ENCODE data around the gene TH.
"Not testable (repeated sequence)": the region's sequence is repeated elsewhere in the genome, so short reads cannot be mapped to it uniquely, and the experiment has no call there.

The TH gene

DNA sequence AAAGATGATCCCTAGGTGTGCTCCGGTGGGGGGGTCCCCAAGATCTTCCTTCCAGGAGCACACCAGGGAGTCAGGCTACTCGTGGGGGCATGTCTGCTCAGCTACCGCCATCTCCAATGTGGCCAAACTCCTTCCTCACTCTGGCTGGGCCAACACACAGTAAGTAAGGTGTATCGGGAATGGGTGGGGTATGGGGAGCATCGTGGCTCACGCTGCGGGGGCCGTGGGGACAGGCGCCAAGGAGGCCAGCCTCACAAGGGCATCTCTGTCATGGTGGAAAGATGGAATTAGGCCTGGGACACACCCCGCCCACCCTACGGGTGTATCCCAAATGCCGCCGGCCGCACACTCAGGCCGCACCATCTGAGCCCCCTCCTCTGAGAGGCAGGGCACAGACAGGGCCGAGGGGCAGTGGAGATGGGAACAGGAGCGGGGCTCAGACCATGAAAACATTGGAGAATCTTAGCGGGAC, 40.7 kb downstream of the TH start:
- no peak for DNase-seq (ENCODE audit: low read depth in 2 of 2)

DNA sequence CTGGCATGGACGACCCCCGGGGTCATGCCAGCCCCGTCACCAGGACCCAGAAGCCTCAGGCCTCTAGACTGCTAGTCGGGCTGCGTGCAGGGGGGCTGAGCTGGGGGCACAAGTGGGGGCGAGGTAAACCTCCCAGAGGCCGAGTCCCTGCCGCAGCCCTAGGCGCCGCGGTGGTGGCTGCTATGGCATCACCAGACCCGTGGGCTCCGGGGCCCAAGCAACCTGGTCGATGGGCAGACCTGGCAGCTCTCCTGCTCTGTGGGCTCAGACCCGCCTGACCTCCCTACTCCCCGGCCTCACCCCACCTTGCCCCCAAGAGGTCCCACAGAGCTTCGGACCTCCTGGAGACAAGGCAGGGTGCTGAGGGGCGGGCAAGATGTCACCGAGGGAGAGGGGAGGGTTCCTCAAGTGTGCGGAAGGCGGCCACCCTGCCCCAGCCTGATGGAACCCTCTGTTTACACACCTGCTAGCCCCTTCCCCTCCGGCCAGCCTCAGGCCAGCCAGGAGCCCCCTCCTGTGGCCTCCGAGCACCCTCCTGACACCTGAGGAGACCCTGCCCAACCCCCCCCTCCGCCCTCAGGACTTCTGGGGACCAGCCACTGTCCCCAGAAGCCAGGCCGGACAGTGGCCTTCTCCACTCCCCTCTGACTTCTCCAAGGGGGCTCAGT, 41.8 kb downstream of the TH start:
- no peak for DNase-seq (ENCODE audit: low read depth in 2 of 2)

GRCh38 chr11:2129308-2129698, 42.3 kb downstream of the TH start:
- DNase-seq (ENCODE audit: low read depth in 2 of 2) = no peak

- DNase-seq (ENCODE audit: low read depth in 2 of 2) = no peak
Observed at GRCh38 chr11:2128511-2129307, 42.9 kb downstream of the TH start.

GRCh38 chr11:2128130-2128510, 43.5 kb downstream of the TH start:
- no peak for DNase-seq (ENCODE audit: low read depth in 2 of 2)

- DNase-seq (ENCODE audit: low read depth in 2 of 2) = no peak
Observed at GRCh38 chr11:2127482-2128129, 44.0 kb downstream of the TH start.

- no peak for DNase-seq (ENCODE audit: low read depth in 2 of 2)
Observed at GRCh38 chr11:2126520-2127085, 45.0 kb downstream of the TH start.

DNA sequence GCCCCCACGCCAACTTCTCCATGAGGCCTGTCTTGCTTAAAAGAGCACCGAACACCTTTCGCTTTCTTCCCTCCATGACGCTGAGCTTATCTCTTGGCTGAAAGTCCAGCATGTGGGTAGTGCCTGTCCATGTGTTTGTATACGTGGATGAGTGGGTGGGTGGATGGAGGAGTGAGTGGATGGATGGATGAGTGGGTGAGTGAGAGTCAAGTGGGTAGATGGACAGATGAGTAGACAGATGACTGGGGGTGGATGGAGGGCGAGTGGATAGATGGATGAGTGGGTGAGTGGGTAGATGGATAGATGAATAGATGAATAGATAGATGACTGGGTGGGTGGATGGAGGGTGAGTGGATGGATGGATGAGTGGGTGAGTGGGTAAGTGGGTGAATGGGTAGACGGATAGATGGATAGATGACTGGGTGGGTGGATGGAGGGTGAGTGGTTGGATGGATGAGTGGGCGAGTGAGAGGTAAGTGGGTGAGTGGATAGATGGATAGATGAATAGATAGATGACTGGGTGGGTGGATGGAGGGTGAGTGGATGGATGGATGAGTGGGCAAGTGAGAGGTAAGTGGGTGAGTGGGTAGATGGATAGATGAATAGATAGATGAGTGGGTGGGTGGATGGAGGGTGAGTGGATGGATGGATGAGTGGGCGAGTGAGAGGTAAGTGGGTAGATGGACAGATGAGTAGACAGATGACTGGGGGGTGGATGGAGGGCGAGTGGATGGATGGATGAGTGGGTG, 46.7 kb downstream of the TH start:
- DNase-seq (ENCODE audit: low read depth in 2 of 2) = not testable (repeated sequence)

DNA sequence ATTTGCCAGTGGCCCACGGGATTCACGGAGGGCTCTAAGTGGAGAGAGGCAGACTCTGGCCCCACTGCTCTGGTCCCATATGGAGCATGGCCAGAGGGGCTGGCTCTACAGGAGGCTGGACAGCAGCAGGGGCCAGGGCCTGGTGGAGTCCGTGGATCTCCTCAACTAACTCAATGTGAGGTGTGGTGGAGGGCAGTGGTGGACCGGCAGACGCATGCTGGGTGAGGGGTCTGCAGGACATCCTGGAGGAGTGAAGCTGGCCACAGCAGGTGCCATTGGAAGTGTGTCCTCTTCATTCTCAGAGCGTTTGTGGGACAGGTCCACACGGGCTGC, 48.0 kb downstream of the TH start:
- DNase-seq (ENCODE audit: low read depth in 2 of 2) = no peak

DNA sequence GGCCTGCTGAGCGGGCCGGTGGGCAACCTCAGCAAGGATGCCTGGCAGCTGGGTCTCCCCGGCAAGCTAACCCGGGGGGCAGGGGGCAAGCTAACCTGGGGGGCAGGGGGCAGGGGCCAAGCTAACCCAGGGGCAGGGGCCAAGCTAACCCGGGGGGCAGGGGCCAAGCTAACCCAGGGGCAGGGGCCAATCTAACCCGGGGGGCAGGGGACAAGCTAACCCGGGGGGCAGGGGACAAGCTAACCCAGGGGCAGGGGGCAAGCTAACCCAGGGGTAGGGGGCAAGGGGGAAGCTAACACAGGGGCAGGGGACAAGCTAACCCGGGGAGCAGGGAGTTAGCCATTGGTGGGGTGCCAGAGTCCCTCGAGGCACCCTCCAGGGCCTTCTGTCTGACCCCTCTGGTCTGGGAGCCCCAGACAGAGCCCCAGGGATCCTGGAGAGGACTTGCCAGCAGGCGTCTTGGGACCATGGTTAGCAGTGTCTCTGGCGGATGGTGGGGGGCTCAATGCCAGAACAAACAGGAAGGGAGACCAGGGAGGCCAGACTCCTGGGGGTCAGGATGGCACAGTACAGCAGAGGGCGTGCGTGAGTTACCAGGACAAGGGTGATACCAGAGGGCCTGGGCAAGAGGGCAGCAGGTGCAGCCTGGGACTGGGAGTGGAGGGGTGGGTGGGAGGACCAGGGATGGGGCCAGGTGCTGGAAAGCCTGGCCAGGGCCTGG, 48.5 kb downstream of the TH start:
- DNase-seq (ENCODE audit: low read depth in 2 of 2) = no peak

DNA sequence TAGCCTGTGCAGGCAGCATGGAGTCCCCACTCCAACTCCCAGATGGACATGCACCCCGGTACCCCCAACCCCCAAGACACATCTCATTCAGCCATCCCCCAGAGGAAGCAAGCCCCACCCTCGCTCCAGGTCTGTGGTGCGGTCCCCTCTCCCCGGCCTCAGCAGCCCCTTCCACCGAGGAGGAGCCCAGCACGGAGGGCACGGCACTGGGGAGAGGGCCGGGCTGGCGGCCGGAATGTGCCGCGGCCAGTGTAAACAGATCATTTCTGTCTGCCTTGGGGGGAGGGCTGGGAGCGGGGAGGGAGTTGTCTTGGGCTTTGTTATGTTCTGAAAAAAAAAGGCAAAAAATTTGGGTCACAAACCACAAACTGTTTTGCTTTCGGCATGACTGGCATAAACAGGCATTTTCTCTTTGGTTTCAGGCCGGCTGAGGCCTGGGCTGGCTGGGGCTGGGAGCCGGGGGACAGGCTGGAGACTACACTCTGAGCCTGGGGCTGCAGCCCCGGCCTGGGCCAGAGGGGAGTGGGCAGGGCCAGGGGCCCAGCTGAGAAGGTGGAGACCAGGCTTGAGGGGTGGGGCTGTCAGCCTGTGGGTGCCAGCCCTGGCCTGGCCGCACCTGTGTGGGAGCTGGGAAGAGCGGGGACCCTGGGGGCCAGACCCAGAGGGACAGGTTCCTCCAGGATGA, 49.3 kb downstream of the TH start:
- DNase-seq (ENCODE audit: low read depth in 2 of 2) = no peak

- no peak for DNase-seq (ENCODE audit: low read depth in 2 of 2)
Observed at GRCh38 chr11:2121227-2122130, 50.1 kb downstream of the TH start.

GRCh38 chr11:2120359-2121100, 51.1 kb downstream of the TH start:
- DNase-seq (ENCODE audit: low read depth in 2 of 2) = no peak

DNA sequence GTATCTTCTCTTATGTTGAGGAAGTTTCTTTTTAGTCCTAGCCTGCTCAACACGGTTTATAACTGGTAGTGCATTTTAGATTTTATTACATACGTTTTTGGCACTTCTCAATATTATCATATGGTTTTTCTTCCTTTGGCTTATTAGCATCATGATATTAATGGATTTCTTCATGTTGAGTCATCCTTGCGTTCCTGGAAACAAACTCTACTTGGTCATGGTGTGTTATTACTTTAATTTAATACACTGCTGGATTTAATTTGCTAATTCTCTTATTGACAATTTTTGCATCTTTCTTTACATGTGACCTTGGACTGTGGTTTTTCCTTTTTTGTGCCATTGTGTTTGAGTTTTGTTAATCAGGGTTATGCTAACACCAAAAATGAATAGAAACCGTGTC, 52.9 kb downstream of the TH start:
- no peak for DNase-seq (ENCODE audit: low read depth in 2 of 2)

DNA sequence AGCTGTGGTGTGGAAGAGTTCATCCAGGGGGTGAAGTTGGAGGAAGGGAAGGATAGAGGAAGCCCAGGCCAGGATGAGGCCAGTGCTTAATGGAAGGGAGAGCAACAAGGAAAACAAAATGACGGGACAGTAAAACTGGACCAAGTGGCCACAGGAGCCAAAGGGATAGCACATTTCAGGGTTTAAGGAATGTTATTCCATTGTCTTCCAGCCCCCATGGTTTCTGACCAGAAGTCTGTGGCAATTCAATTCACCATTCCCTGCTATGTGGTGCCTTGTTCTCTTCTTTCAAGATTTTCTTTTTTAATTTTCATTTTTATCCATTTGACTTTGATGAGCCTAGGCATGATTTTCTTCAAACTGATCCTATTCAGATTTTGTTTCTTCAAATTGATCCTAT, 54.9 kb downstream of the TH start:
- no peak for DNase-seq (ENCODE audit: low read depth in 2 of 2)

- no peak for DNase-seq (ENCODE audit: low read depth in 2 of 2)
Observed at GRCh38 chr11:2115308-2115707, 56.3 kb downstream of the TH start.

DNA sequence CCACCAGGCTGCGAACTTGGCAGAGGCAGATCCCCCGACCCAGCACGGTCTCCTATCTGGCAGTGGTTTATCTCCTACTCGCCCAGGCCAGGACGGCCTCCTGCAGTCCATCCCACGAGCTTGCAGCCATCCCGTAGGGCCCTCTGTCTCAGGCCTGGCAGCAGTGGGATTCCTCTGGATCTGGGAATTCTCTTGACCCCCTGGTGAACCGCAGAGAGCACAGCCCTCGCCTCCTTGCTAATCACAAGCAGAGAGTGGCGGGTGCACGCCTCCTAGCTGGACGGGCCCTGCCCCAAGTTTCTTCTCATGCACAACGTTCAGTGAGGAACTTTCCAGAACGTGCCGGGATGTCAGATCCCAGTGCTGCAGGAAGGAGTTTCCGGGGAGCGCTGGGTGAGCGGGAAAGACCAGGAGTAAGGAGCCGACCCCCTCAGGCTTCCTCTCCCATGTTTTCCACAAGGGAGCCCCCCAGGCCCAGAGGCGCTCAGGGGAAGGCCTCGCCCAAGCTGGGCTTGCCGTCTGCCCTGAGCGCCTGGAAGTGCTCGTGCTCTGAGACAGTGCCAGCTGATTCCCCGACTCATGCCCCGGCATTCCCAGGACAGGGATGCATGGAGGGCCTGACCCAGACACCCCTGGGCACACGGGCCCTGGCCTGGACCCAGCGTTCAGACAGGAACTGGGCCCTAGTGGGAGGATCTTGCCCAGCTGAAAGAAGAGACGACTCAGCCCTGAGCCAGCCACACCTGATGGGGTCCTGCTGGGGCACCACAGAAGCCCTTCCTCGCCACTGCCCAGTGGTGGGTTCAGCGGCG, 57.0 kb downstream of the TH start:
- DNase-seq (ENCODE audit: low read depth in 2 of 2) = no peak
